GM12864 (cell line): Measurements from ENCODE around the gene GBP2.

Source experiments
- DNase-seq: peaks from one replicate; pipeline ENCODE4 v3.0.0-alpha.2; 2011; ENCODE audit warnings: low read depth
- H3K4me3 ChIP-seq: 2 replicates; pipeline ENCODE4 v1.5.1; 2011; ENCODE audit warnings: mild to moderate bottlenecking, low read depth, low read length, control low read depth
- CTCF ChIP-seq: IDR thresholded peaks from 2 replicates; pipeline ENCODE4 v1.5.1; 2011; ENCODE audit warnings: low read depth, mild to moderate bottlenecking, moderate library complexity, low read length, control low read depth, inconsistent platforms; ENCODE audit errors: missing control alignments

Gene GBP2

GRCh38 chr1:89125240-89125912, 538 bp downstream of the GBP2 start:
- no peak for DNase-seq
- peak overlapping the region; percentile 25 for H3K4me3 ChIP-seq

GRCh38 chr1:89121641-89122040, 4.3 kb downstream of the GBP2 start:
- H3K4me3 ChIP-seq, result no peak overlapping the region
- no peak for TF ChIP-seq CTCF
- no peak for DNase-seq

More at GRCh38 chr1:89125240-89125912, 538 bp downstream of the GBP2 start:
- TF ChIP-seq CTCF, result no peak

GRCh38 chr1:89114662-89115061, 11.3 kb downstream of the GBP2 start:
- no peak overlapping the region for H3K4me3 ChIP-seq
- TF ChIP-seq CTCF, result no peak
- no peak for DNase-seq

- no peak for TF ChIP-seq CTCF
- DNase-seq, result no peak
- H3K4me3 ChIP-seq, result no peak overlapping the region
Measured at GRCh38 chr1:89112871-89113613, 12.9 kb downstream of the GBP2 start.

- DNase-seq, result no peak
- no peak for TF ChIP-seq CTCF
Measured at GRCh38 chr1:89104687-89105086, 21.2 kb downstream of the GBP2 start.

GRCh38 chr1:89104147-89104546, 21.8 kb downstream of the GBP2 start:
- no peak for TF ChIP-seq CTCF
- H3K4me3 ChIP-seq, result no peak overlapping the region
- DNase-seq, result no peak

More at GRCh38 chr1:89104687-89105086, 21.2 kb downstream of the GBP2 start:
- H3K4me3 ChIP-seq, result no peak overlapping the region
